Smooth muscle cell (in vitro differentiated cells): ENCODE data around the gene COL4A1. TPM values are rescaled to one million over a fixed set of nuclear protein-coding genes. Genes with fewer than 3 reads are reported as not detected.
A peak's percentile ranks its signal among the peaks of the same experiment; 100 is the strongest.

Experiments used
- DNase-seq: peaks from one replicate; lab custom pipeline; 2025; ENCODE audit not compliant: unreplicated experiment; lab: John Stamatoyannopoulos, UW
- H2AFZ ChIP-seq: fragments of 200-600 bp; sonication (generic); 2 replicates; pipeline ENCODE4 v1.6.0; 2016; ENCODE audit warnings: antibody characterized with exemption, low read depth, mild to moderate bottlenecking
- H3F3A ChIP-seq: fragments of 200-600 bp; sonication (generic); 2 replicates; pipeline ENCODE4 v1.6.0; 2017; ENCODE audit warnings: antibody characterized with exemption, low read depth
- H3K27ac ChIP-seq: fragments of 200-600 bp; sonication (generic); 2 replicates; pipeline ENCODE4 v1.5.1; 2016; ENCODE audit warnings: low read depth, mild to moderate bottlenecking
- H3K27me3 ChIP-seq: fragments of 200-600 bp; sonication (generic); 2 replicates; pipeline ENCODE4 v1.6.1; 2016; ENCODE audit warnings: low read depth, mild to moderate bottlenecking
- H3K36me3 ChIP-seq: fragments of 200-600 bp; sonication (generic); 2 replicates; pipeline ENCODE4 v1.5.1; 2016; ENCODE audit warnings: low read depth
- H3K4me1 ChIP-seq: fragments of 200-600 bp; sonication (generic); 2 replicates; pipeline ENCODE4 v1.5.1; 2016; ENCODE audit warnings: low read depth
- H3K4me2 ChIP-seq: fragments of 200-600 bp; sonication (generic); 2 replicates; pipeline ENCODE4 v1.6.0; 2016; ENCODE audit warnings: mild to moderate bottlenecking
- H3K4me3 ChIP-seq: fragments of 200-600 bp; sonication (generic); 2 replicates; pipeline ENCODE4 v1.5.1; 2016; ENCODE audit warnings: mild to moderate bottlenecking
- H3K79me2 ChIP-seq: fragments of 200-600 bp; sonication (generic); 2 replicates; pipeline ENCODE4 v1.6.0; 2016; ENCODE audit warnings: low read depth, mild to moderate bottlenecking
- H3K9ac ChIP-seq: fragments of 200-600 bp; sonication (generic); 2 replicates; pipeline ENCODE4 v1.6.0; 2016; ENCODE audit warnings: low read depth
- H3K9me3 ChIP-seq: fragments of 200-600 bp; sonication (generic); replicated peaks from 2 replicates; pipeline ENCODE4 v1.5.1; 2016; ENCODE audit warnings: low read depth
- H4K20me1 ChIP-seq: fragments of 200-600 bp; sonication (generic); 2 replicates; pipeline ENCODE4 v1.6.0; 2016; ENCODE audit warnings: low read depth
- CTCF ChIP-seq: fragments of 200-600 bp; sonication (generic); IDR thresholded peaks from 2 replicates; pipeline ENCODE4 v1.5.1; 2017; ENCODE audit warnings: borderline replicate concordance, mild to moderate bottlenecking, antibody characterized with exemption; ENCODE audit not compliant: insufficient read depth, poor library complexity, severe bottlenecking
- WGBS: methylation state at CpG from one replicate; pipeline ENCODE4 v1.1.7; 2016; ENCODE audit warnings: low lambda C conversion rate; 5-methylcytosine and 5-hydroxymethylcytosine counted together
- polyA plus RNA-seq: library from polyadenylated mRNA; unstranded; fragments of >200 nt; fragmentation: Nextera tagmentation; extraction: Ambion mirVana; gene quantifications from 2 replicates; pipeline ENCODE4 v1.2.1, GENCODE V29; 2016
- total RNA-seq: library from RNA; depleted of rRNA; stranded (reverse); fragments of >200 nt; gene quantifications from 2 replicates; pipeline ENCODE4 v1.2.3, GENCODE V29; 2014

Gene COL4A1
- total and polyA plus RNA-seq, 2 experiments from 2014 or later: 2,409 to 4,372 TPM

- H3K27me3 ChIP-seq: no peaks in the 10 kb centered on the region
- peaks cover 19% of the 10 kb centered on the region for H3K4me1 ChIP-seq
- no peak overlapping the region for H3K9ac ChIP-seq
- no peak for TF ChIP-seq CTCF
- 88% methylated on average over 18 of the region's 18 CpGs for WGBS
- H3K27ac ChIP-seq: no peak overlapping the region
- H3K9me3 ChIP-seq: no peaks in the 10 kb centered on the region
- no peaks in the 10 kb centered on the region for H3K36me3 ChIP-seq
- no peaks in the 10 kb centered on the region for H4K20me1 ChIP-seq
- H3K79me2 ChIP-seq: no peaks in the 10 kb centered on the region
- no peak overlapping the region for H3K4me3 ChIP-seq
- H3F3A ChIP-seq: no peaks in the 10 kb centered on the region
- no peak overlapping the region for H3K4me2 ChIP-seq
- H2AFZ ChIP-seq: no peak overlapping the region
- no peak for DNase-seq
These were observed 186.7 kb downstream of the COL4A1 start for GRCh38 chr13:110119935-110120905.

- no peak overlapping the region for H2AFZ ChIP-seq
- H3F3A ChIP-seq: peaks cover 4% of the 10 kb centered on the region
- no peak overlapping the region for H3K4me3 ChIP-seq
- 91% methylated on average over 11 of the region's 11 CpGs for WGBS
- no peaks in the 10 kb centered on the region for H3K9me3 ChIP-seq
- H4K20me1 ChIP-seq: no peaks in the 10 kb centered on the region
- H3K27ac ChIP-seq: no peak overlapping the region
- no peak for DNase-seq
- TF ChIP-seq CTCF: no peak
- no peaks in the 10 kb centered on the region for H3K79me2 ChIP-seq
- H3K9ac ChIP-seq: no peak overlapping the region
- H3K4me1 ChIP-seq: peaks cover 6% of the 10 kb centered on the region
- no peaks in the 10 kb centered on the region for H3K36me3 ChIP-seq
- H3K4me2 ChIP-seq: no peak overlapping the region
- no peaks in the 10 kb centered on the region for H3K27me3 ChIP-seq
These were observed 188.9 kb downstream of the COL4A1 start for GRCh38 chr13:110118106-110118505.

- H3K4me2 ChIP-seq: peak overlapping the region; percentile 76
- H3K79me2 ChIP-seq: no peaks in the 10 kb centered on the region
- peak; percentile 35 for DNase-seq
- peaks cover 4% of the 10 kb centered on the region for H3F3A ChIP-seq
- H3K9me3 ChIP-seq: no peaks in the 10 kb centered on the region
- 7% methylated on average over 23 of the region's 23 CpGs for WGBS
- H3K4me3 ChIP-seq: peak overlapping the region; percentile 34
- no peaks in the 10 kb centered on the region for H4K20me1 ChIP-seq
- TF ChIP-seq CTCF: peak; percentile 87
- H3K36me3 ChIP-seq: no peaks in the 10 kb centered on the region
- no peak overlapping the region for H3K27ac ChIP-seq
- no peaks in the 10 kb centered on the region for H3K4me1 ChIP-seq
- H3K27me3 ChIP-seq: no peaks in the 10 kb centered on the region
- H3K9ac ChIP-seq: no peak overlapping the region
- H2AFZ ChIP-seq: no peak overlapping the region
These were observed 190.9 kb downstream of the COL4A1 start for GRCh38 chr13:110116072-110116487.

GRCh38 chr13:110115591-110115990 lies 191.4 kb downstream of the COL4A1 start:
- Histone ChIP-seq H3K36me3 (no peaks in the 10 kb centered on the region), H3K79me2 (no peaks in the 10 kb centered on the region), H2AFZ (no peak overlapping the region), H3K4me3 (no peak overlapping the region), H3K27me3 (no peaks in the 10 kb centered on the region), H3K9ac (no peak overlapping the region), H3K4me1 (no peaks in the 10 kb centered on the region), H3K4me2 (peak overlapping the region; percentile 76), H3K9me3 (no peaks in the 10 kb centered on the region), H3F3A (peaks cover 4% of the 10 kb centered on the region), H3K27ac (no peak overlapping the region), H4K20me1 (no peaks in the 10 kb centered on the region)
- DNase-seq: no peak
- no peak for TF ChIP-seq CTCF
- WGBS: 75% methylated on average over 5 of the region's 5 CpGs
